OCI-LY1 (cell line): ENCODE data around the gene MUS81.

ENCODE experiments used
- H2AFZ ChIP-seq: fragments of 200-600 bp; sonication (generic), shearing (Covaris generic); 2 replicates; pipeline ENCODE4 v1.6.0; 2014; ENCODE audit warnings: antibody characterized with exemption, mild to moderate bottlenecking, low read length
- H3F3A ChIP-seq: fragments of 200-600 bp; sonication (generic), shearing (Covaris generic); 2 replicates; pipeline ENCODE4 v1.6.0; 2014; ENCODE audit warnings: mild to moderate bottlenecking, antibody characterized with exemption, low read length, moderate library complexity; ENCODE audit not compliant: insufficient read depth
- H3K27ac ChIP-seq: fragments of 200-600 bp; sonication (generic); 2 replicates; pipeline ENCODE4 v1.5.1; 2014; ENCODE audit warnings: low read length, mixed run types, mild to moderate bottlenecking, low read depth; ENCODE audit not compliant: poor library complexity, severe bottlenecking
- H3K27me3 ChIP-seq: fragments of 200-600 bp; sonication (generic); 2 replicates; pipeline ENCODE4 v1.6.0; 2014; ENCODE audit warnings: antibody characterized with exemption, mild to moderate bottlenecking, low read length, moderate library complexity; ENCODE audit not compliant: insufficient read depth
- H3K36me3 ChIP-seq: fragments of 200-600 bp; sonication (generic); 2 replicates; pipeline ENCODE4 v1.6.1; 2014; ENCODE audit warnings: mild to moderate bottlenecking, antibody characterized with exemption, low read length, moderate library complexity, mixed read lengths; ENCODE audit not compliant: insufficient read depth
- H3K4me1 ChIP-seq: fragments of 200-600 bp; sonication (generic); 2 replicates; pipeline ENCODE4 v1.5.1; 2014; ENCODE audit warnings: mild to moderate bottlenecking, low read length, moderate library complexity; ENCODE audit not compliant: insufficient read depth, severe bottlenecking
- H3K4me2 ChIP-seq: fragments of 200-600 bp; sonication (generic), shearing (Covaris generic); 2 replicates; pipeline ENCODE4 v1.6.1; 2014; ENCODE audit warnings: low read length
- H3K4me3 ChIP-seq: fragments of 200-600 bp; sonication (generic); 2 replicates; pipeline ENCODE4 v1.5.1; 2014; ENCODE audit warnings: low read length, low read depth, mild to moderate bottlenecking, mixed read lengths; ENCODE audit not compliant: poor library complexity, severe bottlenecking
- H3K79me2 ChIP-seq: fragments of 200-600 bp; shearing (Covaris generic); 2 replicates; pipeline ENCODE4 v1.6.1; 2016; ENCODE audit warnings: mixed run types, low read length, mixed read lengths; ENCODE audit not compliant: insufficient read depth
- H3K9ac ChIP-seq: fragments of 200-600 bp; sonication (generic), shearing (Covaris generic); 2 replicates; pipeline ENCODE4 v1.6.1; 2014; ENCODE audit warnings: mild to moderate bottlenecking, low read length, mixed read lengths
- H3K9me2 ChIP-seq: fragments of 200-600 bp; sonication (generic), shearing (Covaris generic); 2 replicates; pipeline ENCODE4 v1.6.1; 2014; ENCODE audit warnings: low read depth, mild to moderate bottlenecking, low read length, mixed read lengths
- H3K9me3 ChIP-seq: fragments of 200-600 bp; shearing (Covaris generic); 2 replicates; pipeline ENCODE4 v1.6.1; 2014; ENCODE audit warnings: low read length, mixed read lengths
- H4K20me1 ChIP-seq: fragments of 200-600 bp; sonication (generic), shearing (Covaris generic); 2 replicates; pipeline ENCODE4 v1.6.0; 2016; ENCODE audit warnings: mild to moderate bottlenecking, low read length; ENCODE audit not compliant: insufficient read depth
- CTCF ChIP-seq: fragments of 200-600 bp; sonication (generic), shearing (Covaris generic); IDR thresholded peaks from 2 replicates; pipeline ENCODE4 v1.5.1; 2017; ENCODE audit warnings: mild to moderate bottlenecking, antibody characterized with exemption, low read length, moderate library complexity, mixed read lengths
- EZH2 ChIP-seq: fragments of 200-600 bp; sonication (generic), shearing (Covaris generic); IDR thresholded peaks from 2 replicates; pipeline ENCODE4 v1.8.0; 2017; ENCODE audit warnings: borderline replicate concordance, mixed run types, mild to moderate bottlenecking, antibody characterized with exemption, low read length, moderate library complexity, mixed read lengths

Gene MUS81

GRCh38 chr11:65817312-65817834 is 42.9 kb upstream of the MUS81 start:
- no peaks in the 10 kb centered on the region for H4K20me1 ChIP-seq
- no peaks in the 10 kb centered on the region for H3K9me3 ChIP-seq
- no peaks in the 10 kb centered on the region for H3K9me2 ChIP-seq
- H3K36me3 ChIP-seq = no peaks in the 10 kb centered on the region
- peaks cover 9% of the 10 kb centered on the region for H3K27me3 ChIP-seq
- H3K27ac ChIP-seq = no peak overlapping the region
- H3K79me2 ChIP-seq = no peaks in the 10 kb centered on the region
- no peaks in the 10 kb centered on the region for H3F3A ChIP-seq
- H3K9ac ChIP-seq = peak overlapping the region; percentile 66
- H3K4me3 ChIP-seq = peak overlapping the region; percentile 60
- H2AFZ ChIP-seq = peak overlapping the region; percentile 18; the same call in 1 of the 2 replicates
- H3K4me2 ChIP-seq = peak overlapping the region; percentile 68
- TF ChIP-seq CTCF (no peak), EZH2 (no peak)
- peaks cover 7% of the 10 kb centered on the region for H3K4me1 ChIP-seq

- Histone ChIP-seq H3K4me2 (peak overlapping the region; percentile 68), H3K27me3 (peaks cover 7% of the 10 kb centered on the region), H3K79me2 (no peaks in the 10 kb centered on the region), H3K9me3 (no peaks in the 10 kb centered on the region), H3K9me2 (no peaks in the 10 kb centered on the region), H3K27ac (no peak overlapping the region), H3K36me3 (no peaks in the 10 kb centered on the region), H3F3A (no peaks in the 10 kb centered on the region), H4K20me1 (no peaks in the 10 kb centered on the region), H3K4me3 (peak overlapping the region; percentile 60), H3K4me1 (peaks cover 7% of the 10 kb centered on the region), H3K9ac (peak overlapping the region; percentile 66), H2AFZ (peak overlapping the region; percentile 18; the same call in 1 of the 2 replicates)
- TF ChIP-seq EZH2 = no peak
- peak; percentile 92 for TF ChIP-seq CTCF
Observed at GRCh38 chr11:65817835-65818680, 42.2 kb upstream of the MUS81 start.

- H4K20me1 ChIP-seq = no peaks in the 10 kb centered on the region
- H3K79me2 ChIP-seq = no peaks in the 10 kb centered on the region
- no peaks in the 10 kb centered on the region for H3K36me3 ChIP-seq
- TF ChIP-seq CTCF (no peak), EZH2 (no peak)
- no peaks in the 10 kb centered on the region for H3F3A ChIP-seq
- no peak overlapping the region for H3K4me3 ChIP-seq
- peaks cover 7% of the 10 kb centered on the region for H3K4me1 ChIP-seq
- H2AFZ ChIP-seq = no peak overlapping the region
- H3K4me2 ChIP-seq = no peak overlapping the region
- H3K9me3 ChIP-seq = no peaks in the 10 kb centered on the region
- H3K9me2 ChIP-seq = no peaks in the 10 kb centered on the region
- H3K27me3 ChIP-seq = peaks cover 11% of the 10 kb centered on the region; the same call in 1 of the 2 replicates
- no peak overlapping the region for H3K9ac ChIP-seq
- H3K27ac ChIP-seq = no peak overlapping the region
Observed at GRCh38 chr11:65821107-65821506, 39.1 kb upstream of the MUS81 start.
